MV-4-11 (cell line): ENCODE data around the gene COPS8.

ENCODE experiments used
- DNase-seq: peaks from one replicate; lab custom pipeline; 2025; lab: John Stamatoyannopoulos, UW

COPS8 gene

GRCh38 chr2:237064203-237065070 lies 21.3 kb upstream of the COPS8 start:
- DNase-seq = peak; percentile 83

- DNase-seq = peak; percentile 95
Observed at GRCh38 chr2:237065071-237065377, 20.7 kb upstream of the COPS8 start.

- DNase-seq = no peak
Observed at GRCh38 chr2:237066396-237066795, 19.3 kb upstream of the COPS8 start.

- peak; percentile 21 for DNase-seq
Observed at GRCh38 chr2:237068005-237068576, 17.6 kb upstream of the COPS8 start.

- DNase-seq = peak; percentile 44
Observed at GRCh38 chr2:237072067-237072931, 13.4 kb upstream of the COPS8 start.

- DNase-seq = no peak
Observed at GRCh38 chr2:237073552-237073951, 12.1 kb upstream of the COPS8 start.

- no peak for DNase-seq
Observed at GRCh38 chr2:237074211-237074993, 11.3 kb upstream of the COPS8 start.

GRCh38 chr2:237075749-237076599 lies 9.7 kb upstream of the COPS8 start:
- DNase-seq = no peak

- no peak for DNase-seq
Observed at GRCh38 chr2:237081596-237081995, 4.1 kb upstream of the COPS8 start.

- no peak for DNase-seq
Observed at GRCh38 chr2:237083026-237083425, 2.7 kb upstream of the COPS8 start.

- no peak for DNase-seq
Observed at GRCh38 chr2:237084444-237084843, 1.2 kb upstream of the COPS8 start.

- DNase-seq = no peak
Observed at GRCh38 chr2:237090906-237091305, 5.2 kb downstream of the COPS8 start.

- DNase-seq = no peak
Observed at GRCh38 chr2:237091779-237092436, 6.2 kb downstream of the COPS8 start.

GRCh38 chr2:237092506-237092905 lies 6.8 kb downstream of the COPS8 start:
- DNase-seq = no peak

- DNase-seq = no peak
Observed at GRCh38 chr2:237092920-237093781, 7.5 kb downstream of the COPS8 start.

GRCh38 chr2:237096201-237096600 lies 10.5 kb downstream of the COPS8 start:
- DNase-seq = no peak

GRCh38 chr2:237096911-237097310 lies 11.2 kb downstream of the COPS8 start:
- DNase-seq = no peak

GRCh38 chr2:237097326-237097910 lies 11.7 kb downstream of the COPS8 start:
- DNase-seq = no peak
